GM19023 (cell line): ENCODE measurements around the gene MAF.

Experiments used
- ATAC-seq: cut with Tn5 transposase; IDR thresholded peaks from one replicate; pipeline ENCODE4 v1.9.1; 2021; ENCODE audit warnings: mild to moderate bottlenecking, moderate library complexity; ENCODE audit not compliant: unreplicated experiment

The MAF gene

GRCh38 chr16:79613009-79613408, 12.5 kb upstream of the MAF start:
- no peak for ATAC-seq

DNA sequence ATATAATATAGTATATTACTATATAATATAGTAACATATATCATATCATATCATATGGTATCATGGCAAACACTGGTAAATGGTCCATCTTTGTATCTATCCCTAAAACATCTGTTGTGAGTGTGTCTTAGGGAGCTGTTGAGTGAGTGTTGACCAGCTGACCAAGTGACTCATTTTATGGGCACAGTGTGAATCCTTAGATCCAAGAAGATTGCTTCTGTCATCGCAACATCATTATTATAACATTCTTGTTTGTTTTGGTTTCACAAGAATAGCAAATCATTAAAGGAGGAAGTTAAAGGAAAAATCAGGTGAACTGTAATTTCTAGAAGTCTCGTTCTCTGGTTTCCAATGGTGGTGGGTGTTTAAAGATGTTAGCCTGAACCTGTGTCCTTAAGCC, 11.7 kb upstream of the MAF start:
- no peak for ATAC-seq

DNA sequence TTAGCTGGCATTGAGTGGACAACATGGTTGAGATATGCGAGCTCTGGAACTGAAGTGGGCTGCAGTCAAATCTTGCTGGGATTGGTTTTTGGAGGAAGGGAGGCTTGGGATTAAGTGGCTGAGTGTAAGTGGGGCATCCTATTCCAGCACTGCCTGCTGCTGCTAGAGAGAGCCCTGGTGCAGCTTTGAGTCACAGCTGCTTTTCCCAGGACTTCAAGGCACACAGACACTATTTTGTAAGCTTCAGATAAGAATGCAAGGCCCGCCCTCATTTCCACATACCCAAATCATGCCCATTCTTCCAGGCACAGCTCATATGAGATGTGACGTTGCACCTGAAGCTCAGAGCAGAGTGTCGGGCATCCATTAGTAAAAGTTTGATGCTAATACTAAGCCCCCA, 10.2 kb upstream of the MAF start:
- no peak for ATAC-seq

DNA sequence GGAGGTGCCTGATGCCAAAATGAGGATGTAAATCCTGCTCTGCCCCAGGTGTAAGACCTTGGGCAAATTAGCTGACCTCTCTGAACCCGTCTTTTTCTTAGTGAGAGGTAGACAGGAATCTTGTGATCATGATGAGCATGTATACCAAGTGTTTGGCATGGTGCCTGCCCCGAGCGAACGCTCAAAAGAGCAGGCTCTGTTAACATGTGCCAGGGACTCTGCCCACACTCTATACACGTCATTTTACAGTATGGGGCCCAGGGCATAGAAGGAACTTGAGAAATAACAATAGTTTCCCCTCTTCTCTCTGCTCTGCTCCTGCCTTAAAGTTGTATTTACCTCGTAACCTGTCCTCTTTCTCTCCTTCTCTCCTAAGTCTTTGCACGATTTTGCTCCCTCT, 9.3 kb upstream of the MAF start:
- ATAC-seq = no peak

DNA sequence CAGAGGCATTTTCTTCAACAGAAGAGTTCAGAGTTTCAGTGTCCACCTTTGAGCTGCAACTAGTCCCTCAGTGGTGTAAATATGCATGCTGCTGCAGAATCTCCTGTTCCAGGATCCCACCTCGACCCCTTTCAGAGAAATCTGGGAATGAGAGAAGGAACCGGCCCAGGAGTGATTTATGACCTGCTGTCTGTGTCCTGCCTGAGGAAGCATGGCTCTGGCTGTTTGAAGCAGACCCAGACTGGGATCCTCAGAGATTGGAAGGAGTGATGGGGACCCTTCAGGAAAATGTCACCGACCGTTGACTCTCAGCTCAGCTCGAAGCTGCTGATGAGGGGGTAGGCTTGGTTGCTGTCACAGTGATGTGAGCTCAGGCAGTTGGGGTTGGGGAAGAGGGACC, 8.4 kb upstream of the MAF start:
- ATAC-seq = no peak

- ATAC-seq = no peak
Observed at GRCh38 chr16:79607587-79607986, 7.0 kb upstream of the MAF start.

- no peak for ATAC-seq
Observed at GRCh38 chr16:79605999-79606398, 5.5 kb upstream of the MAF start.

GRCh38 chr16:79603055-79603454, 2.5 kb upstream of the MAF start:
- no peak for ATAC-seq

DNA sequence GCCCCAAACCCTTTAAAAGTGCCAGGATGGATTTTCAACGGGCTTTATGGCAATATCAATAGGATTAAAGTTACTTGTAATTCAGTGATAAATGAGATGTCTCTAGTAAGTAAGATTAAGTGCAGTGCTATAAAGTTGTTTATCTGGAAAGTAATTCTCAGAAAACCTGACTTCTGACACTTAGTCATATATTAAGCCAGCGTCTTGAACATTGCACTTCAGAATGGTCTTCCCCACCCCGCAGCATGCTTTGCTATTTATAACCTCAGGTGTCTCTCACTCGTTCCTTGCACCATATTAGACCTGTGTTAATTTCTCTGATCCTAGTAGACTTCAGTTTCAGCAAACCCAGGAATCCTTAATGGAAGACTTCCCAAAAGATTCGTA, 2.1 kb upstream of the MAF start:
- ATAC-seq = no peak

GRCh38 chr16:79601931-79602627, 1.5 kb upstream of the MAF start:
- no peak for ATAC-seq

- no peak for ATAC-seq
Observed at GRCh38 chr16:79601092-79601930, 774 bp upstream of the MAF start.

GRCh38 chr16:79599837-79600637, 500 bp downstream of the MAF start:
- ATAC-seq = no peak

- ATAC-seq = no peak
Observed at GRCh38 chr16:79599256-79599836, 1.2 kb downstream of the MAF start.

DNA sequence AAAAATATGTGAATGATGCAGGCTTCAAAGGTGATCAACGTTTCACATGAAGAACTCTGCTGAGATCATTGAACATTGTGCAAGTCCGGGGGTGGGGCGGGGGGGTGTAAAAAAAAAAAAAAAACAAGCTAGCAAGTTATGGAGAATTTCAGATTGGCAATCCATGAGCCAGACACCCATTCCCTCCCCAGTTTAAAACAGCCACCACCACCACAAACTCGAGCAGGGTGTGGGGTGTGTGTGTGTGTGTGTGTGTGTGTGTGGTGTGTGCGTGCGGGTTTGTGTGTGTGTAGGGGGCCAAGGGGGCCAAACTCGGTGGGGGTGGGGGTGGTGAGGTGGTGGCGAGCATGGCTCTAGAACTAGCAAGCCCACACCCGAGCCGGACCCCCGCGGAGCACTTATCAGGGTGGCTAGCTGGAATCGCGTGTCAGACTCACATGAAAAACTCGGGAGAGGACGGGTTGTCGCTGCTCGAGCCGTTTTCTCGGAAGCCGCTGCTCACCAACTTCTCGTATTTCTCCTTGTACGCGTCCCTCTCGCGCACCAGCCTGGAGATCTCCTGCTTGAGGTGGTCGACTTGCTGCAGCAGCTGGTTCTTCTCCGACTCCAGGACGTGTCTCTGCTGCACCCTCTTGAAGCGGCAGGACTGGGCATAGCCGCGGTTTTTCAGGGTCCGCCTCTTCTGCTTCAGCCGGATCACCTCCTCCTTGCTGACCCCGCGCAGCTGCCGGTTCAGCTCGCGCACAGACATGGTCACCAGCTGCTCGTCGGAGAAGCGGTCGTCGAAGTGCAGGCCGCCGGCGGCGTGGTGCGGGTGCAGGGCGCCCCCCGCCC, 2.0 kb downstream of the MAF start:
- ATAC-seq = no peak

DNA sequence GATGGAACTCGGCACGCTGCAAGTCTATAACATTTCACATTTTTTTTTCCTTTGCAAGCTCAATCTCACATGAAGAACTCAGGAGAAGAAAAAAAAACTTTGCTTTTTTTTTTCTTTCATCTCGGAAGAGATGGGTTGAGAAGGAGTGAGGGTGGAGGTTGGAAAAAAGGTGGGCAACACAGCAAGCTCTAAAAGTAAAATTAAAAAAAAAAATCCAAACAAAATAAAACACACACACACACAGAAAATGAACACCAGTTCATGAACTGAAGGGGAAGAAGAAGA, 2.5 kb downstream of the MAF start:
- ATAC-seq = no peak

- ATAC-seq = no peak
Observed at GRCh38 chr16:79597277-79598062, 3.1 kb downstream of the MAF start.

DNA sequence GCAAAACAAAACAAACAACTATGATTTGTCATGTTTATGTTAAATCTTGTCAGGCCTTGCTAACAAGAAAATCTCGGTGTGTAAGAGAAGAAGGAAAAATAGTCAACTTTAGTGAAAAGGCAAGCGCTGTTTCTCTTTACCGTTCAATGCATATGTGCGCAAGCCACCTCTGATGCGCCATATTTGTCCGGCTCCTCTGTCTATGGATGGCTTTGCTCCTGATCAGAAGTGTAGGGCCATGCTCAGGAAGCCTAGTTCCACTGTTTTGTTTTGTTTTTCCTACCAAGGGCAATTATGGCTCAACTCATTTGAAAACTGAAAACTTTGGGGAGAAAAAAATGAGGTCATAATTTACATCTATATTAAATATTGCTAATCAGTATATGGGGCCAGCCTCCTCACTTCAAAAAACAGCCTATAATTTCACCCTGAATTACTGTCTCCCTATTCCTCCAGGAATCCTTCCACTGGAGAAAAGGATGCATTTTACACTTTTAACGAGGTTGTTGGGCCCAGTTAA, 4.5 kb downstream of the MAF start:
- no peak for ATAC-seq

- ATAC-seq = no peak
Observed at GRCh38 chr16:79595231-79595641, 5.3 kb downstream of the MAF start.

- no peak for ATAC-seq
Observed at GRCh38 chr16:79593754-79594153, 6.8 kb downstream of the MAF start.

- ATAC-seq = no peak
Observed at GRCh38 chr16:79593074-79593531, 7.4 kb downstream of the MAF start.
